Renal pelvis (tissue), 4 donors: ENCODE measurements around the gene NEK7. TPM values are rescaled to one million over a fixed set of nuclear protein-coding genes. Genes with fewer than 3 reads are reported as not detected.

Experiments used
- DNase-seq: peaks from one replicate; pipeline ENCODE4 v3.0.0-alpha.2; 2013
- polyA plus RNA-seq, 3 donors: library from polyadenylated mRNA; unstranded; fragments of 120-200 nt; gene quantifications; one replicate each; pipeline ENCODE4 v1.2.1, GENCODE V29; 2013; ENCODE audit not compliant: insufficient read length in 3 of 3

NEK7 gene
- polyA plus RNA-seq, 3 donors: 37.0 to 42.7 (median 38.1) TPM

- DNase-seq: no peak
Measured at GRCh38 chr1:198246337-198246736, 89.5 kb downstream of the NEK7 start.

GRCh38 chr1:198253259-198253658 is 96.5 kb downstream of the NEK7 start:
- DNase-seq: no peak

GRCh38 chr1:198253668-198254067 is 96.9 kb downstream of the NEK7 start:
- no peak for DNase-seq

GRCh38 chr1:198254521-198254920 is 97.7 kb downstream of the NEK7 start:
- no peak for DNase-seq

- DNase-seq: no peak
Measured at GRCh38 chr1:198254948-198255347, 98.2 kb downstream of the NEK7 start.

- no peak for DNase-seq
Measured at GRCh38 chr1:198255784-198256183, 99.0 kb downstream of the NEK7 start.

GRCh38 chr1:198258491-198258890 is 101.7 kb downstream of the NEK7 start:
- no peak for DNase-seq

GRCh38 chr1:198259333-198260074 is 102.7 kb downstream of the NEK7 start:
- DNase-seq: no peak

- DNase-seq: no peak
Measured at GRCh38 chr1:198261886-198262285, 105.1 kb downstream of the NEK7 start.

GRCh38 chr1:198263186-198263585 is 106.4 kb downstream of the NEK7 start:
- no peak for DNase-seq

GRCh38 chr1:198264282-198264681 is 107.5 kb downstream of the NEK7 start:
- DNase-seq: no peak

- no peak for DNase-seq
Measured at GRCh38 chr1:198265073-198265661, 108.4 kb downstream of the NEK7 start.

- DNase-seq: no peak
Measured at GRCh38 chr1:198267056-198267455, 110.3 kb downstream of the NEK7 start.

- no peak for DNase-seq
Measured at GRCh38 chr1:198267921-198268320, 111.1 kb downstream of the NEK7 start.

- no peak for DNase-seq
Measured at GRCh38 chr1:198268784-198269645, 112.2 kb downstream of the NEK7 start.

- no peak for DNase-seq
Measured at GRCh38 chr1:198269646-198269940, 112.8 kb downstream of the NEK7 start.

GRCh38 chr1:198270273-198270828 is 113.6 kb downstream of the NEK7 start:
- DNase-seq: no peak

GRCh38 chr1:198271467-198271866 is 114.7 kb downstream of the NEK7 start:
- DNase-seq: no peak

- no peak for DNase-seq
Measured at GRCh38 chr1:198272492-198272891, 115.7 kb downstream of the NEK7 start.

- no peak for DNase-seq
Measured at GRCh38 chr1:198273748-198274295, 117.0 kb downstream of the NEK7 start.

- no peak for DNase-seq
Measured at GRCh38 chr1:198275597-198275996, 118.8 kb downstream of the NEK7 start.

- DNase-seq: no peak
Measured at GRCh38 chr1:198276241-198276640, 119.4 kb downstream of the NEK7 start.
